ENCODE data around the gene C1orf21. TPM values are rescaled to one million over a fixed set of nuclear protein-coding genes. Genes with fewer than 3 reads are reported as not detected.

The C1orf21 gene
- total RNA-seq, 1 donor = 17.0 TPM

DNA sequence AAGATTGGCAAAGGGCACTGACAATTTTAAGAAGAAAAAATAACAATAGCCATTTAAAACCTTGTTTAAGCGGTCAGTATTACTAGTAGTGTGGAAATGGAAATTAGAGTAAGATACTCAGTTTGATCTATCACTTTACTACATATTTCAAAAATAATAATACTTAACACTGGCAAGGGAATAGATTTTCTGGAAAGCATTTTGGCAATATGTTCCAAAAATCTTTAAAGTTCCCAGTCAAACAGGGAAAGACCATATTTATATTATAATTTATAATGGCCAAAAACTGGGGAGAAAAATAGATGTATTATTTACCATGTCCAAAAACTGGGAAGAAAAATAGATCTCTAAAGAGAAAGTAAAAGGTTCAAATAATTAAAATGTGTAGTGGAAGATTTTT lies 28.6 kb upstream of the C1orf21 start:
- H3K4me1 ChIP-seq (ENCODE audit: insufficient read depth, low read length) = peaks cover 3% of the 10 kb centered on the region
- H3K4me3 ChIP-seq (ENCODE audit: insufficient read depth, low read length) = no peak overlapping the region
- no peak overlapping the region for H3K4me2 ChIP-seq (ENCODE audit: insufficient read depth, low read length)
- H4K20me1 ChIP-seq (ENCODE audit: insufficient read depth, low read length) = no peaks in the 10 kb centered on the region
- DNase-seq (ENCODE audit: insufficient read length, low spot score, missing footprints) = no peak
- no peaks in the 10 kb centered on the region for H3K79me2 ChIP-seq (ENCODE audit: insufficient read depth, low read length)
- no peaks in the 10 kb centered on the region for H3K36me3 ChIP-seq (ENCODE audit: insufficient read depth, low read length)
- H3K27ac ChIP-seq (ENCODE audit: low read depth, low read length) = no peak overlapping the region
- H3K27me3 ChIP-seq (ENCODE audit: insufficient read depth, low read length) = peaks cover 4% of the 10 kb centered on the region
- TF ChIP-seq, protein P1, sequence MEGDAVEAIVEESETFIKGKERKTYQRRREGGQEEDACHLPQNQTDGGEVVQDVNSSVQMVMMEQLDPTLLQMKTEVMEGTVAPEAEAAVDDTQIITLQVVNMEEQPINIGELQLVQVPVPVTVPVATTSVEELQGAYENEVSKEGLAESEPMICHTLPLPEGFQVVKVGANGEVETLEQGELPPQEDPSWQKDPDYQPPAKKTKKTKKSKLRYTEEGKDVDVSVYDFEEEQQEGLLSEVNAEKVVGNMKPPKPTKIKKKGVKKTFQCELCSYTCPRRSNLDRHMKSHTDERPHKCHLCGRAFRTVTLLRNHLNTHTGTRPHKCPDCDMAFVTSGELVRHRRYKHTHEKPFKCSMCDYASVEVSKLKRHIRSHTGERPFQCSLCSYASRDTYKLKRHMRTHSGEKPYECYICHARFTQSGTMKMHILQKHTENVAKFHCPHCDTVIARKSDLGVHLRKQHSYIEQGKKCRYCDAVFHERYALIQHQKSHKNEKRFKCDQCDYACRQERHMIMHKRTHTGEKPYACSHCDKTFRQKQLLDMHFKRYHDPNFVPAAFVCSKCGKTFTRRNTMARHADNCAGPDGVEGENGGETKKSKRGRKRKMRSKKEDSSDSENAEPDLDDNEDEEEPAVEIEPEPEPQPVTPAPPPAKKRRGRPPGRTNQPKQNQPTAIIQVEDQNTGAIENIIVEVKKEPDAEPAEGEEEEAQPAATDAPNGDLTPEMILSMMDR (IDR thresholded peaks at IDR 0.05; ENCODE audit: extremely low read depth, low read depth, low read length) = no peak
- no peak overlapping the region for H2AFZ ChIP-seq (ENCODE audit: low read length)
- H3K9me3 ChIP-seq (ENCODE audit: low read depth, low read length) = no peaks in the 10 kb centered on the region

DNA sequence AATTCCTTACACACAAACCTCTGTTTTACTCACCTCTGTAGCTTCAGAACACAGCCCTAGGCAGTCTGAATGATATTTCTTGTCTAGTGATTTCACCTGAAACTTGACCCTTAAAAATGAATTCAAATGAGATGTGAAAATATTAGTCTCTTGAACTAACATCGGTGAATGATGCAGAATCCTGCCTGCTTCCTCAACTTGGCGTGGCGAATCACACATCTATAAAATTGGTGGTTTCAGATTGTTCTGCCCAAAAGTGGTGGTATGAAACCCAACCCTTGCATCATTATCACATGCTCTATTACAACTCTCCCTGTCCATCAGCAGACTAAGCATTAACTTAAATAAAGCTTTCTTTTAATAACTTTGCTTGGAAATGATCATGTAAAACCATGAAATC lies 26.9 kb upstream of the C1orf21 start:
- Histone ChIP-seq H3K79me2 (ENCODE audit: insufficient read depth, low read length) (no peaks in the 10 kb centered on the region), H3K27ac (ENCODE audit: low read depth, low read length) (no peak overlapping the region), H2AFZ (ENCODE audit: low read length) (peak overlapping the region; percentile 23), H3K4me1 (ENCODE audit: insufficient read depth, low read length) (peaks cover 3% of the 10 kb centered on the region), H3K9me3 (ENCODE audit: low read depth, low read length) (no peaks in the 10 kb centered on the region), H3K4me2 (ENCODE audit: insufficient read depth, low read length) (no peak overlapping the region), H4K20me1 (ENCODE audit: insufficient read depth, low read length) (no peaks in the 10 kb centered on the region), H3K27me3 (ENCODE audit: insufficient read depth, low read length) (peaks cover 4% of the 10 kb centered on the region), H3K4me3 (ENCODE audit: insufficient read depth, low read length) (no peak overlapping the region), H3K36me3 (ENCODE audit: insufficient read depth, low read length) (no peaks in the 10 kb centered on the region)
- DNase-seq (ENCODE audit: insufficient read length, low spot score, missing footprints) = no peak
- TF ChIP-seq, protein P1 (IDR thresholded peaks at IDR 0.05; ENCODE audit: extremely low read depth, low read depth, low read length) = no peak

GRCh38 chr1:184362876-184363275 lies 24.0 kb upstream of the C1orf21 start:
- TF ChIP-seq, protein P1 (IDR thresholded peaks at IDR 0.05; ENCODE audit: extremely low read depth, low read depth, low read length) = no peak
- DNase-seq (ENCODE audit: insufficient read length, low spot score, missing footprints) = no peak
- Histone ChIP-seq H2AFZ (ENCODE audit: low read length) (no peak overlapping the region), H4K20me1 (ENCODE audit: insufficient read depth, low read length) (no peaks in the 10 kb centered on the region), H3K9me3 (ENCODE audit: low read depth, low read length) (no peaks in the 10 kb centered on the region), H3K79me2 (ENCODE audit: insufficient read depth, low read length) (no peaks in the 10 kb centered on the region), H3K27ac (ENCODE audit: low read depth, low read length) (no peak overlapping the region), H3K4me3 (ENCODE audit: insufficient read depth, low read length) (no peak overlapping the region), H3K27me3 (ENCODE audit: insufficient read depth, low read length) (no peaks in the 10 kb centered on the region), H3K4me1 (ENCODE audit: insufficient read depth, low read length) (peaks cover 10% of the 10 kb centered on the region), H3K36me3 (ENCODE audit: insufficient read depth, low read length) (no peaks in the 10 kb centered on the region), H3K4me2 (ENCODE audit: insufficient read depth, low read length) (no peak overlapping the region)

DNA sequence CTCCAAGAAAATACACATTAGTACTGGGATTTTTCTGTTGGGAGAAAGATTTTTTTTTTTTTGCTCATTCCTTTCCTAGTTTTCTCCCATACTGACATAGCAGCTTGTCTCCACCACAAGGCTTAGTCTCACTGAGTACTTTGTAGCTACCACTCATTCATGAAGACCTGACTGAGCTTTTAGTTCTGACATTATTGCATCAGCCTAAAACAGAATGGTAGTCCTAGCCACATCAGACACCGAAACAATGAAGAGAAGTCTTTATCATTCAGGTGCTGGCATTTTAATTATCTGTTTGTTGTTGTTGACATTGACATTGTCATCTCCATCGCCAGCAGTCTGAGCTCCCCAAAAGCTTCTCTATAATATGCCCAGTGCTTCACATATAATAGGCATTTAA lies 21.1 kb upstream of the C1orf21 start:
- H3K4me1 ChIP-seq (ENCODE audit: insufficient read depth, low read length) = peaks cover 10% of the 10 kb centered on the region
- H2AFZ ChIP-seq (ENCODE audit: low read length) = no peak overlapping the region
- H3K27ac ChIP-seq (ENCODE audit: low read depth, low read length) = no peak overlapping the region
- H3K9me3 ChIP-seq (ENCODE audit: low read depth, low read length) = no peaks in the 10 kb centered on the region
- H3K36me3 ChIP-seq (ENCODE audit: insufficient read depth, low read length) = no peaks in the 10 kb centered on the region
- H3K4me3 ChIP-seq (ENCODE audit: insufficient read depth, low read length) = no peak overlapping the region
- no peak for DNase-seq (ENCODE audit: insufficient read length, low spot score, missing footprints)
- no peaks in the 10 kb centered on the region for H4K20me1 ChIP-seq (ENCODE audit: insufficient read depth, low read length)
- H3K27me3 ChIP-seq (ENCODE audit: insufficient read depth, low read length) = no peaks in the 10 kb centered on the region
- TF ChIP-seq, protein P1 (IDR thresholded peaks at IDR 0.05; ENCODE audit: extremely low read depth, low read depth, low read length) = no peak
- no peak overlapping the region for H3K4me2 ChIP-seq (ENCODE audit: insufficient read depth, low read length)
- H3K79me2 ChIP-seq (ENCODE audit: insufficient read depth, low read length) = no peaks in the 10 kb centered on the region
